HepG2 (cell line): ENCODE results near the gene HOXA10. TPM values are rescaled to one million over a fixed set of nuclear protein-coding genes. Genes with fewer than 3 reads are reported as not detected.

Source experiments
- ATAC-seq: fragments of 200-7000 bp; cut with Tn5 transposase; 3 replicates; pipeline ENCODE4 v1.9.1; 2020; ENCODE audit warnings: mild to moderate bottlenecking, moderate library complexity
- BruUV-seq: library from RNA; stranded (reverse); fragments of 400-500 nt; replicated peaks from 2 replicates; lab custom pipeline; 2021; lab: Mats Ljungman, UMichigan
- CTCF ChIA-PET: fragments of 300-600 bp; formaldehyde crosslinking; extraction: SDS; loops from one replicate; lab custom pipeline; 2021; ENCODE audit warnings: low total read pairs, inconsistent platforms, low intra/inter-chr PET ratio; lab: Yijun Ruan, JAX
- POLR2A ChIA-PET: fragments of 350-600 bp; sonication (Branson Sonifier 250); formaldehyde crosslinking; loops from one replicate; lab custom pipeline; 2020; ENCODE audit warnings: antibody characterized with exemption, inconsistent platforms; lab: Yijun Ruan, JAX
- DNase-seq: peaks from one replicate; pipeline ENCODE4 v3.0.0-alpha.2; 2015; ENCODE audit warnings: low spot score
- FAIRE-seq: peaks from 3 replicates; lab custom pipeline; 2011; peaks lifted over from hg19 to GRCh38; lab: Jason Lieb, UNC
- H2AFZ ChIP-seq: one replicate; pipeline ENCODE4 v1.6.1; 2011; ENCODE audit warnings: low read length, inconsistent platforms
- H3K27ac ChIP-seq: fragments of 300-600 bp; 3 replicates; pipeline ENCODE4 v1.8.0; 2011; ENCODE audit warnings: mixed run types, mild to moderate bottlenecking, mixed read lengths, low read length, inconsistent platforms; ENCODE audit not compliant: insufficient read depth; ENCODE audit errors: extremely low read length
- H3K27me3 ChIP-seq, 2 experiments: fragments of 200-600 bp in 1 of 2; 2 replicates in 1 of 2; 3 replicates in 1 of 2; pipeline versions ENCODE4 v1.6.0 to v1.8.0; 2011; ENCODE audit warnings: low read length in 2 of 2, mild to moderate bottlenecking in 2 of 2, moderate library complexity in 2 of 2, inconsistent platforms in 1 of 2; ENCODE audit not compliant: insufficient read depth in 2 of 2, control insufficient read depth in 1 of 2
- H3K36me3 ChIP-seq, 2 experiments: fragments of 200-600 bp in 1 of 2; replicated peaks in 1 of 2; 2 replicates in 1 of 2; 3 replicates in 1 of 2; pipeline versions ENCODE4 v1.5.1 to v1.8.0; 2011; ENCODE audit warnings: low read length in 2 of 2, inconsistent platforms in 1 of 2; ENCODE audit not compliant: insufficient read depth in 2 of 2, control insufficient read depth in 1 of 2
- H3K4me1 ChIP-seq: 2 replicates; pipeline ENCODE4 v1.5.1; 2012; ENCODE audit warnings: low read length, inconsistent platforms; ENCODE audit not compliant: insufficient read depth
- H3K4me2 ChIP-seq: 2 replicates; pipeline ENCODE4 v1.6.0; 2011; ENCODE audit warnings: low read depth, low read length, inconsistent platforms
- H3K4me3 ChIP-seq, 3 experiments: fragments of 200-600 bp in 1 of 3; sonication (generic), shearing (Covaris generic) in 1 of 3; replicated peaks in 1 of 3; 2 replicates each; pipeline ENCODE4 v1.5.1; 2011 to 2016; ENCODE audit warnings: low read length in 3 of 3, inconsistent platforms in 2 of 3, low read depth in 2 of 3, mild to moderate bottlenecking in 2 of 3, control low read depth in 1 of 3, mixed read lengths in 1 of 3; ENCODE audit not compliant: insufficient read depth in 1 of 3
- H3K79me2 ChIP-seq: one replicate; pipeline ENCODE4 v1.6.1; 2011; ENCODE audit warnings: low read length, inconsistent platforms; ENCODE audit not compliant: insufficient read depth
- H3K9ac ChIP-seq: 2 replicates; pipeline ENCODE4 v1.6.0; 2011; ENCODE audit warnings: mild to moderate bottlenecking, low read depth, low read length, inconsistent platforms; ENCODE audit not compliant: insufficient read depth
- H3K9me3 ChIP-seq: 2 replicates; pipeline ENCODE4 v1.5.1; 2012; ENCODE audit warnings: mild to moderate bottlenecking, low read length
- H4K20me1 ChIP-seq: 2 replicates; pipeline ENCODE4 v1.6.0; 2011; ENCODE audit warnings: inconsistent platforms, mild to moderate bottlenecking, low read length, moderate library complexity; ENCODE audit not compliant: insufficient read depth
- FOXK1 ChIP-seq: sonication (generic); formaldehyde crosslinking; IDR thresholded peaks from 2 replicates; pipeline ENCODE4 v1.4.0; 2020; ENCODE audit warnings: low read depth, missing genetic modification reagents, borderline replicate concordance
- KMT2B ChIP-seq: IDR thresholded peaks from 2 replicates; pipeline ENCODE4 v1.6.1; 2016; ENCODE audit warnings: missing genetic modification reagents, missing compliant biosample characterization
- WGBS: methylation state at CpG from one replicate; pipeline ENCODE4 v1.1.6; 2017; ENCODE audit warnings: low lambda C conversion rate; 5-methylcytosine and 5-hydroxymethylcytosine counted together
- in situ Hi-C: cut with HindIII; loops from 2 replicates; pipeline ENCODE4 v1.10.0; 2017; ENCODE audit warnings: low pct_unique_long_range_greater_than_20kb; ENCODE audit not compliant: extremely low pct_ligation_motif_present
- intact Hi-C: fragments of 100-400 bp; cut with micrococcal nuclease; formaldehyde crosslinking; loops from one replicate; pipeline ENCODE4 v1.10.0; 2022; ENCODE audit not compliant: unreplicated experiment
- polyA plus RNA-seq, 8 experiments: library from polyadenylated mRNA; depleted of rRNA in 3 of 8; stranded (reverse) in 7 of 8; unstranded in 1 of 8; fragments of >200 nt; fragmentation: Illumina TruSeq in 4 of 8; extraction: Trizol in 4 of 8; gene quantifications; 2 replicates each; pipeline versions ENCODE4 v1.2.1 to v1.2.3, GENCODE V29; 2011 to 2016; ENCODE audit warnings: low read depth in 4 of 8, missing spikeins in 1 of 8, mixed read lengths in 1 of 8; ENCODE audit not compliant: insufficient read depth in 1 of 8
- total RNA-seq, 5 experiments: library from RNA; depleted of rRNA; stranded (reverse); fragments of >200 nt; fragmentation: Illumina TruSeq; extraction: Trizol; gene quantifications; 2 replicates each; pipeline ENCODE4 v1.2.3, GENCODE V29; 2016; ENCODE audit warnings: low read depth in 1 of 5
- TF ChIP-seq, protein P1 (sequence below), 2 experiments: sonication (generic) in 1 of 2; formaldehyde crosslinking in 1 of 2; IDR thresholded peaks; 2 replicates each; pipeline versions ENCODE4 v1.6.1 to v1.9.0; 2014 to 2022; ENCODE audit warnings: antibody characterized with exemption in 1 of 2, borderline replicate concordance in 1 of 2, inconsistent platforms in 1 of 2, low read depth in 1 of 2, missing genetic modification reagents in 1 of 2
- TF ChIP-seq, protein P2 (sequence below): sonication (generic); formaldehyde crosslinking; IDR thresholded peaks from 2 replicates; pipeline ENCODE4 v1.9.0; 2021; ENCODE audit warnings: mild to moderate bottlenecking, missing genetic modification reagents

HOXA10 gene
- total and polyA plus RNA-seq, 2 of the 13 experiments (the other 11 are each of a cell fraction or from before 2014, with no cell fraction given), result not detected

DNA sequence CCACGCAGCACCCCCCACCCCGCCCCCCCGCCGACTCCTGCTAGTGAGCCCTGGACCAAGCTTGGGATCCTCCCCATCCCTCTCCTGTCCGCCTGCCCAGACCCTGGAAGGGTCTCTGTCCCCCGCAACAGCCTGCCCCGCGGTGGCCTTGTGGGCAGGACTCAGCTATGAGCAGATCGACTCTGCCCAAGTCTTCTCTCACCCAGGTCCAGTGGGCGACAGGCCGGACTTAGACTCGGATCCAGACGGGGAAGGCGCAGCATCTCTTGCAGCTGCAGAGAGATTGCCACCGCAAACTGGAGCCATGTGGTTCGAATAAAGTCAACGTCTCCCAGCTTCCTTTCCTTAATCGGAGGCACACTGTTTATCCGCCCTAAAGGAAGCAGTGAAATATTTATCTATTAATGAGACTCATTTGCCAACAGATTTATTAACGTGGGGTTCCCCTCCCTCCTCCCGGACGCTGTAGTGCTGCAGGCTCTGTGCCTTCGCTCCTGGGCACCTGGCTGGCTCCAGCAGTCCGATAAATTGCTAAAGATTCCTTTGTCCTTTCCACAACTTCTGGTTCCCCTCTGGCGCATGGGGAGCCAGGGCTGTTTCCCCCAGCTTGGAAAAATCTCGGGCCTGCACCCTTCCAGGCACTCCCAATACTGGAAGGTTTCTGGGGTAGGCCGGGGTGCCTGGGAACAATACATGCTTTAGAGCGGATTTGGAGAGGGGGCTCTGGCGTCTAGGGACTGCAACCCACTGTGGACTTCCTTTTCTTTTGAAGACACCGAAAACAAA is 17.0 kb downstream of the HOXA10 start:
- CTCF ChIA-PET, result no interaction called here
- Histone ChIP-seq H3K27ac (no peak overlapping the region), H3K4me1 (peaks cover 22% of the 10 kb centered on the region), H3K27me3 (peaks cover 6 to 50% of the 10 kb centered on the region in 2 experiments), H3K79me2 (no peaks in the 10 kb centered on the region), H3K4me3 (no peak overlapping the region; a peak in 1 of 6 replicates), H2AFZ (no peak overlapping the region), H3K9me3 (no peaks in the 10 kb centered on the region), H4K20me1 (no peaks in the 10 kb centered on the region), H3K9ac (no peak overlapping the region), H3K4me2 (no peak overlapping the region), H3K36me3 (no peaks in the 10 kb centered on the region)
- ATAC-seq (no peak), DNase-seq (no peak), FAIRE-seq (no peak)
- in situ Hi-C loops (loop anchor here (5.0 to 25.0 kb wide), 2 partner anchors 790 to 1070 kb away; no protein-coding TSS in a partner anchor), intact Hi-C loops (no loop called here)
- no TSS peak for BruUV-seq
- POLR2A ChIA-PET, result interaction anchor here (0.6 kb wide), 1 partner anchor 34 kb away, joined by 3 read pairs; no protein-coding TSS in a partner anchor
- 80% methylated on average over 20 of the region's 30 CpGs for WGBS
- TF ChIP-seq, protein P1, sequence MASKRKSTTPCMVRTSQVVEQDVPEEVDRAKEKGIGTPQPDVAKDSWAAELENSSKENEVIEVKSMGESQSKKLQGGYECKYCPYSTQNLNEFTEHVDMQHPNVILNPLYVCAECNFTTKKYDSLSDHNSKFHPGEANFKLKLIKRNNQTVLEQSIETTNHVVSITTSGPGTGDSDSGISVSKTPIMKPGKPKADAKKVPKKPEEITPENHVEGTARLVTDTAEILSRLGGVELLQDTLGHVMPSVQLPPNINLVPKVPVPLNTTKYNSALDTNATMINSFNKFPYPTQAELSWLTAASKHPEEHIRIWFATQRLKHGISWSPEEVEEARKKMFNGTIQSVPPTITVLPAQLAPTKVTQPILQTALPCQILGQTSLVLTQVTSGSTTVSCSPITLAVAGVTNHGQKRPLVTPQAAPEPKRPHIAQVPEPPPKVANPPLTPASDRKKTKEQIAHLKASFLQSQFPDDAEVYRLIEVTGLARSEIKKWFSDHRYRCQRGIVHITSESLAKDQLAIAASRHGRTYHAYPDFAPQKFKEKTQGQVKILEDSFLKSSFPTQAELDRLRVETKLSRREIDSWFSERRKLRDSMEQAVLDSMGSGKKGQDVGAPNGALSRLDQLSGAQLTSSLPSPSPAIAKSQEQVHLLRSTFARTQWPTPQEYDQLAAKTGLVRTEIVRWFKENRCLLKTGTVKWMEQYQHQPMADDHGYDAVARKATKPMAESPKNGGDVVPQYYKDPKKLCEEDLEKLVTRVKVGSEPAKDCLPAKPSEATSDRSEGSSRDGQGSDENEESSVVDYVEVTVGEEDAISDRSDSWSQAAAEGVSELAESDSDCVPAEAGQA (IDR thresholded peaks at IDR 0.05; ENCODE audit: low read depth), result no peak
- TF ChIP-seq, protein P1 (CRISPR knock-in tag; IDR thresholded peaks at IDR 0.05; ENCODE audit: borderline replicate concordance), result no peak
- TF ChIP-seq, protein P2, sequence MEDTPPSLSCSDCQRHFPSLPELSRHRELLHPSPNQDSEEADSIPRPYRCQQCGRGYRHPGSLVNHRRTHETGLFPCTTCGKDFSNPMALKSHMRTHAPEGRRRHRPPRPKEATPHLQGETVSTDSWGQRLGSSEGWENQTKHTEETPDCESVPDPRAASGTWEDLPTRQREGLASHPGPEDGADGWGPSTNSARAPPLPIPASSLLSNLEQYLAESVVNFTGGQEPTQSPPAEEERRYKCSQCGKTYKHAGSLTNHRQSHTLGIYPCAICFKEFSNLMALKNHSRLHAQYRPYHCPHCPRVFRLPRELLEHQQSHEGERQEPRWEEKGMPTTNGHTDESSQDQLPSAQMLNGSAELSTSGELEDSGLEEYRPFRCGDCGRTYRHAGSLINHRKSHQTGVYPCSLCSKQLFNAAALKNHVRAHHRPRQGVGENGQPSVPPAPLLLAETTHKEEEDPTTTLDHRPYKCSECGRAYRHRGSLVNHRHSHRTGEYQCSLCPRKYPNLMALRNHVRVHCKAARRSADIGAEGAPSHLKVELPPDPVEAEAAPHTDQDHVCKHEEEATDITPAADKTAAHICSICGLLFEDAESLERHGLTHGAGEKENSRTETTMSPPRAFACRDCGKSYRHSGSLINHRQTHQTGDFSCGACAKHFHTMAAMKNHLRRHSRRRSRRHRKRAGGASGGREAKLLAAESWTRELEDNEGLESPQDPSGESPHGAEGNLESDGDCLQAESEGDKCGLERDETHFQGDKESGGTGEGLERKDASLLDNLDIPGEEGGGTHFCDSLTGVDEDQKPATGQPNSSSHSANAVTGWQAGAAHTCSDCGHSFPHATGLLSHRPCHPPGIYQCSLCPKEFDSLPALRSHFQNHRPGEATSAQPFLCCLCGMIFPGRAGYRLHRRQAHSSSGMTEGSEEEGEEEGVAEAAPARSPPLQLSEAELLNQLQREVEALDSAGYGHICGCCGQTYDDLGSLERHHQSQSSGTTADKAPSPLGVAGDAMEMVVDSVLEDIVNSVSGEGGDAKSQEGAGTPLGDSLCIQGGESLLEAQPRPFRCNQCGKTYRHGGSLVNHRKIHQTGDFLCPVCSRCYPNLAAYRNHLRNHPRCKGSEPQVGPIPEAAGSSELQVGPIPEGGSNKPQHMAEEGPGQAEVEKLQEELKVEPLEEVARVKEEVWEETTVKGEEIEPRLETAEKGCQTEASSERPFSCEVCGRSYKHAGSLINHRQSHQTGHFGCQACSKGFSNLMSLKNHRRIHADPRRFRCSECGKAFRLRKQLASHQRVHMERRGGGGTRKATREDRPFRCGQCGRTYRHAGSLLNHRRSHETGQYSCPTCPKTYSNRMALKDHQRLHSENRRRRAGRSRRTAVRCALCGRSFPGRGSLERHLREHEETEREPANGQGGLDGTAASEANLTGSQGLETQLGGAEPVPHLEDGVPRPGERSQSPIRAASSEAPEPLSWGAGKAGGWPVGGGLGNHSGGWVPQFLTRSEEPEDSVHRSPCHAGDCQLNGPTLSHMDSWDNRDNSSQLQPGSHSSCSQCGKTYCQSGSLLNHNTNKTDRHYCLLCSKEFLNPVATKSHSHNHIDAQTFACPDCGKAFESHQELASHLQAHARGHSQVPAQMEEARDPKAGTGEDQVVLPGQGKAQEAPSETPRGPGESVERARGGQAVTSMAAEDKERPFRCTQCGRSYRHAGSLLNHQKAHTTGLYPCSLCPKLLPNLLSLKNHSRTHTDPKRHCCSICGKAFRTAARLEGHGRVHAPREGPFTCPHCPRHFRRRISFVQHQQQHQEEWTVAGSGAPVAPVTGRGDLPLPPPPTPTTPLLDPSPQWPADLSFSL (CRISPR knock-in tag), result no peak
- TF ChIP-seq FOXK1 (CRISPR knock-in tag), result no peak
- TF ChIP-seq KMT2B (CRISPR knock-in tag), result no peak
